IMR-90 (cell line): ENCODE results near the gene PRTG. TPM values are rescaled to one million over a fixed set of nuclear protein-coding genes. Genes with fewer than 3 reads are reported as not detected.

Experiments
- ATAC-seq: fragments of 200-7000 bp; cut with Tn5 transposase; 2 replicates; pipeline ENCODE4 v1.9.1; 2020; ENCODE audit warnings: low read depth, mild to moderate bottlenecking, moderate library complexity
- BruUV-seq: library from RNA; stranded (reverse); fragments of 400-500 nt; replicated peaks from 2 replicates; lab custom pipeline; 2021; lab: Mats Ljungman, UMichigan
- CTCF ChIA-PET: fragments of 300-600 bp; formaldehyde crosslinking; extraction: SDS; loops from one replicate; lab custom pipeline; 2021; ENCODE audit warnings: antibody characterized with exemption; lab: Yijun Ruan, JAX
- POLR2A ChIA-PET: fragments of 300-600 bp; sonication (Branson Sonifier 250); formaldehyde crosslinking; loops from one replicate; lab custom pipeline; 2022; ENCODE audit warnings: antibody characterized with exemption; ENCODE audit not compliant: unreplicated experiment; lab: Charles Lee
- DNase-seq: peaks from one replicate; pipeline ENCODE4 v3.0.0; 2013
- H2AFZ ChIP-seq: replicated peaks from 2 replicates; pipeline ENCODE3; 2013; ENCODE audit warnings: low read length, mild to moderate bottlenecking; ENCODE audit not compliant: poor library complexity
- H2AK5ac ChIP-seq: 2 replicates; pipeline ENCODE4 v1.6.1; 2013; ENCODE audit warnings: low read depth, low read length, inconsistent platforms
- H2AK9ac ChIP-seq: replicated peaks from 2 replicates; pipeline ENCODE3; 2013; ENCODE audit warnings: mild to moderate bottlenecking, low read depth, low read length, moderate library complexity; ENCODE audit not compliant: poor library complexity
- H2BK120ac ChIP-seq: 2 replicates; pipeline ENCODE4 v1.6.1; 2013; ENCODE audit warnings: low read depth, low read length, inconsistent platforms
- H2BK15ac ChIP-seq: 3 replicates; pipeline ENCODE4 v1.6.1; 2013; ENCODE audit warnings: low read depth, low read length, inconsistent platforms
- H2BK20ac ChIP-seq: 2 replicates; pipeline ENCODE4 v1.6.1; 2013; ENCODE audit warnings: low read depth, mild to moderate bottlenecking, inconsistent platforms, low read length, moderate library complexity
- H2BK5ac ChIP-seq: 2 replicates; pipeline ENCODE4 v1.6.1; 2013; ENCODE audit warnings: mild to moderate bottlenecking, low read depth, low read length, inconsistent platforms; ENCODE audit not compliant: poor library complexity, severe bottlenecking
- H3K14ac ChIP-seq: replicated peaks from 2 replicates; pipeline ENCODE4 v1.6.1; 2013; ENCODE audit warnings: low read depth, low read length, inconsistent platforms
- H3K18ac ChIP-seq: 2 replicates; pipeline ENCODE4 v1.6.1; 2013; ENCODE audit warnings: low read depth, low read length, control low read depth
- H3K23ac ChIP-seq: 2 replicates; pipeline ENCODE4 v1.6.1; 2013; ENCODE audit warnings: low read depth, low read length, inconsistent platforms
- H3K27ac ChIP-seq: 2 replicates; pipeline ENCODE4 v1.5.1; 2013; ENCODE audit warnings: mild to moderate bottlenecking, control low read depth, low read length; ENCODE audit not compliant: insufficient read depth
- H3K27me3 ChIP-seq: 2 replicates; pipeline ENCODE4 v1.6.1; 2013; ENCODE audit warnings: low read length; ENCODE audit not compliant: control insufficient read depth, insufficient read depth
- H3K36me3 ChIP-seq: 2 replicates; pipeline ENCODE4 v1.6.1; 2013; ENCODE audit warnings: low read length, mixed read lengths; ENCODE audit not compliant: control insufficient read depth, insufficient read depth
- H3K4ac ChIP-seq: 2 replicates; pipeline ENCODE4 v1.6.1; 2013; ENCODE audit warnings: low read depth, low read length, inconsistent platforms
- H3K4me1 ChIP-seq: 2 replicates; pipeline ENCODE4 v1.6.1; 2013; ENCODE audit warnings: low read length, mixed read lengths; ENCODE audit not compliant: control insufficient read depth, insufficient read depth
- H3K4me2 ChIP-seq: 2 replicates; pipeline ENCODE4 v1.6.1; 2013; ENCODE audit warnings: low read depth, mild to moderate bottlenecking, control low read depth, low read length, moderate library complexity
- H3K4me3 ChIP-seq: 2 replicates; pipeline ENCODE4 v1.5.1; 2013; ENCODE audit warnings: low read depth, mild to moderate bottlenecking, control low read depth, low read length, moderate library complexity; ENCODE audit not compliant: insufficient read depth
- H3K56ac ChIP-seq: 2 replicates; pipeline ENCODE4 v1.6.1; 2013; ENCODE audit warnings: low read length, inconsistent platforms; ENCODE audit not compliant: insufficient read depth; ENCODE audit errors: extremely low read depth
- H3K79me1 ChIP-seq, 2 experiments: 2 replicates each; pipeline ENCODE4 v1.6.1; 2013; ENCODE audit warnings: low read length in 2 of 2, inconsistent platforms in 1 of 2, low read depth in 1 of 2
- H3K9ac ChIP-seq: 2 replicates; pipeline ENCODE4 v1.6.1; 2013; ENCODE audit warnings: low read depth, low read length, control low read depth
- H3K9me1 ChIP-seq: 2 replicates; pipeline ENCODE4 v1.6.1; 2013; ENCODE audit warnings: low read length, inconsistent platforms; ENCODE audit not compliant: insufficient read depth
- H3K9me3 ChIP-seq: 2 replicates; pipeline ENCODE4 v1.6.1; 2013; ENCODE audit warnings: low read length; ENCODE audit not compliant: control insufficient read depth, insufficient read depth
- H4K20me1 ChIP-seq: 2 replicates; pipeline ENCODE4 v1.6.1; 2013; ENCODE audit warnings: low read length, inconsistent platforms; ENCODE audit not compliant: insufficient read depth
- H4K5ac ChIP-seq: 2 replicates; pipeline ENCODE4 v1.6.1; 2013; ENCODE audit warnings: mild to moderate bottlenecking, low read depth, low read length, control low read depth
- H4K8ac ChIP-seq, 2 experiments: 2 replicates each; pipeline ENCODE4 v1.6.1; 2013; ENCODE audit warnings: low read depth in 2 of 2, low read length in 2 of 2, control low read depth in 1 of 2, inconsistent platforms in 1 of 2
- H4K91ac ChIP-seq: 2 replicates; pipeline ENCODE4 v1.6.1; 2013; ENCODE audit warnings: low read depth, low read length, inconsistent platforms; ENCODE audit not compliant: insufficient read depth
- BHLHE40 ChIP-seq: fragments of 150-350 bp; IDR thresholded peaks from 2 replicates; pipeline ENCODE4 v1.6.1; 2016; ENCODE audit warnings: mild to moderate bottlenecking, low read depth, low read length
- CEBPB ChIP-seq: IDR thresholded peaks from 2 replicates; pipeline ENCODE4 v1.6.1; 2012; ENCODE audit warnings: low read depth, low read length, improper control_type of control experiment
- CHD1 ChIP-seq: IDR thresholded peaks from 2 replicates; pipeline ENCODE4 v1.6.1; 2012; ENCODE audit warnings: low read depth, low read length, improper control_type of control experiment
- CTCF ChIP-seq: conservative IDR thresholded peaks from 2 replicates; pipeline ENCODE4 v1.5.1; 2012; ENCODE audit warnings: mild to moderate bottlenecking, low read depth, low read length, improper control_type of control experiment
- ELK1 ChIP-seq: fragments of 150-350 bp; IDR thresholded peaks from 2 replicates; pipeline ENCODE4 v1.6.1; 2016; ENCODE audit warnings: low read depth, mild to moderate bottlenecking, low read length, moderate library complexity, borderline replicate concordance
- FOS ChIP-seq: fragments of 150-350 bp; IDR thresholded peaks from 2 replicates; pipeline ENCODE4 v1.6.1; 2016; ENCODE audit warnings: low read depth, low read length
- MAFK ChIP-seq: IDR thresholded peaks from 2 replicates; pipeline ENCODE4 v1.6.1; 2012; ENCODE audit warnings: low read depth, low read length, improper control_type of control experiment
- MAZ ChIP-seq: IDR thresholded peaks from 2 replicates; pipeline ENCODE4 v1.6.1; 2012; ENCODE audit warnings: low read depth, mild to moderate bottlenecking, low read length, improper control_type of control experiment, moderate library complexity, borderline replicate concordance
- MXI1 ChIP-seq: IDR thresholded peaks from 2 replicates; pipeline ENCODE4 v1.6.1; 2012; ENCODE audit warnings: low read depth, mild to moderate bottlenecking, low read length, moderate library complexity, borderline replicate concordance
- NFE2L2 ChIP-seq: fragments of 150-350 bp; IDR thresholded peaks from 2 replicates; pipeline ENCODE4 v1.6.1; 2016; ENCODE audit warnings: low read depth, mild to moderate bottlenecking, low read length
- POLR2A ChIP-seq: IDR thresholded peaks from 2 replicates; pipeline ENCODE4 v1.6.1; 2012; ENCODE audit warnings: mild to moderate bottlenecking, low read depth, low read length
- RAD21 ChIP-seq: IDR thresholded peaks from 2 replicates; pipeline ENCODE4 v1.6.1; 2012; ENCODE audit warnings: low read length, improper control_type of control experiment
- RCOR1 ChIP-seq: IDR thresholded peaks from 2 replicates; pipeline ENCODE4 v1.6.1; 2012; ENCODE audit warnings: mild to moderate bottlenecking, low read length, improper control_type of control experiment; ENCODE audit not compliant: insufficient replicate concordance
- RFX5 ChIP-seq: IDR thresholded peaks from 2 replicates; pipeline ENCODE4 v1.8.0; 2012; ENCODE audit warnings: low read depth, mild to moderate bottlenecking, low read length, moderate library complexity
- SMC3 ChIP-seq: fragments of 150-350 bp; IDR thresholded peaks from 2 replicates; pipeline ENCODE4 v1.6.1; 2016; ENCODE audit warnings: low read depth, mild to moderate bottlenecking, antibody characterized with exemption, low read length, moderate library complexity
- WGBS, 2 experiments: methylation state at CpG; one replicate each; pipeline versions ENCODE4 v1.1.5 to v1.1.7; 2013; ENCODE audit warnings: missing lambda C conversion rate in 2 of 2; ENCODE audit not compliant: insufficient read length in 1 of 2; ENCODE audit errors: extremely low coverage in 2 of 2; 5-methylcytosine and 5-hydroxymethylcytosine counted together
- dilution Hi-C: fragments of 300-500 bp; cut with HindIII; formaldehyde crosslinking; loops from one replicate; pipeline ENCODE4 v1.14.3; 2018; ENCODE audit warnings: low sequenced_read_pairs; ENCODE audit not compliant: unreplicated experiment
- in situ Hi-C: fragments of 300-500 bp; cut with MboI; formaldehyde crosslinking; loops from 3 replicates; pipeline ENCODE4 v1.14.3; 2019; ENCODE audit warnings: low sequenced_read_pairs, inconsistent platforms, mixed read lengths
- intact Hi-C: fragments of 100-400 bp; cut with micrococcal nuclease; formaldehyde crosslinking; loops from 2 replicates; pipeline ENCODE4 v1.10.0; 2022
- polyA plus RNA-seq, 3 experiments: library from polyadenylated mRNA; depleted of rRNA; stranded (reverse); fragments of >200 nt; gene quantifications; 2 replicates each; pipeline ENCODE4 v1.2.3, GENCODE V29; 2012; ENCODE audit warnings: low replicate concordance in 1 of 3
- total RNA-seq: library from RNA; depleted of rRNA; stranded (reverse); fragments of >200 nt; gene quantifications from 2 replicates; pipeline ENCODE4 v1.2.3, GENCODE V29; 2012

PRTG gene
- total and polyA plus RNA-seq, 2 of the 4 experiments (the other 2 are of a cell fraction), result 0.99 to 1.4 TPM

- Histone ChIP-seq H3K23ac (no peak overlapping the region), H3K14ac (no peak overlapping the region), H2BK5ac (no peak overlapping the region), H3K36me3 (no peaks in the 10 kb centered on the region), H3K4ac (no peak overlapping the region), H3K27me3 (no peaks in the 10 kb centered on the region), H4K8ac (no peak overlapping the region), H2BK15ac (no peak overlapping the region), H2AFZ (no peak overlapping the region), H3K18ac (no peak overlapping the region), H3K79me1 (peaks cover 3 to 9% of the 10 kb centered on the region in 2 experiments; a peak in 1 of 4 replicates), H3K56ac (no peak overlapping the region), H4K20me1 (0 out of 2 replicates have a peak, but pooled peaks cover 2% of the 10 kb centered on the region), H2AK5ac (no peak overlapping the region), H3K4me1 (no peaks in the 10 kb centered on the region), H2BK120ac (no peak overlapping the region), H4K91ac (no peak overlapping the region), H3K27ac (no peak overlapping the region), H2AK9ac (no peak overlapping the region), H4K5ac (no peak overlapping the region), H3K9me1 (no peaks in the 10 kb centered on the region), H3K4me2 (no peak overlapping the region), H2BK20ac (no peak overlapping the region), H3K9me3 (peaks cover 2% of the 10 kb centered on the region; the same call in 1 of the 2 replicates), H3K4me3 (no peak overlapping the region), H3K9ac (no peak overlapping the region)
- in situ Hi-C loops, result no loop called here
- intact Hi-C loops, result no loop called here
- DNase-seq, result no peak
- 100% methylated on average over 1 of the region's 2 CpGs; no CpG with 5 or more reads in 1 of the 2 experiments for WGBS, 2 experiments
- no TSS peak for BruUV-seq
- ChIA-PET CTCF (no interaction called here), POLR2A (no interaction called here)
- no peak for ATAC-seq
- no peak for TF ChIP-seq ELK1
- no peak for TF ChIP-seq SMC3
- TF ChIP-seq MXI1, result no peak
- TF ChIP-seq FOS, result no peak
- no peak for TF ChIP-seq RCOR1
- TF ChIP-seq CHD1, result no peak
- TF ChIP-seq CTCF, result no peak
- TF ChIP-seq MAZ, result no peak
- TF ChIP-seq BHLHE40, result no peak
- TF ChIP-seq RAD21, result no peak
- no peak for TF ChIP-seq RFX5
- TF ChIP-seq NFE2L2, result no peak
- no peak for TF ChIP-seq POLR2A
- no peak for TF ChIP-seq CEBPB
- TF ChIP-seq MAFK, result no peak
- dilution Hi-C loops, result no loop called here
These were observed 168.9 kb downstream of the PRTG start for GRCh38 chr15:55574096-55574495.
